KMS-11 (cell line): ENCODE results near the gene ZBTB7B.

Experiments used
- H2AFZ ChIP-seq: fragments of 200-600 bp; sonication (generic); 2 replicates; pipeline ENCODE4 v1.6.1; 2016; ENCODE audit warnings: antibody characterized with exemption, mixed run types, low read depth
- H3K27ac ChIP-seq: fragments of 200-600 bp; sonication (generic); 2 replicates; pipeline ENCODE4 v1.6.1; 2016; ENCODE audit warnings: mild to moderate bottlenecking, mixed run types
- H3K27me3 ChIP-seq: fragments of 200-600 bp; sonication (generic); 2 replicates; pipeline ENCODE4 v1.6.1; 2017; ENCODE audit warnings: mild to moderate bottlenecking, low read depth, mixed run types, moderate library complexity; ENCODE audit not compliant: insufficient read depth
- H3K36me3 ChIP-seq: fragments of 200-600 bp; sonication (generic); 2 replicates; pipeline ENCODE4 v1.6.1; 2017; ENCODE audit warnings: mild to moderate bottlenecking, mixed run types; ENCODE audit not compliant: insufficient read depth
- H3K4me1 ChIP-seq: fragments of 200-600 bp; sonication (generic); 2 replicates; pipeline ENCODE4 v1.6.1; 2016; ENCODE audit warnings: mild to moderate bottlenecking, low read depth, mixed run types; ENCODE audit not compliant: poor library complexity, severe bottlenecking
- H3K4me2 ChIP-seq: fragments of 200-600 bp; sonication (generic); 2 replicates; pipeline ENCODE4 v1.7.0; 2016; ENCODE audit warnings: mild to moderate bottlenecking, mixed run types
- H3K4me3 ChIP-seq: fragments of 200-600 bp; sonication (generic); IDR thresholded peaks from 2 replicates; pipeline ENCODE4 v1.6.1; 2017; ENCODE audit warnings: low read depth, low read length, mixed read lengths; ENCODE audit not compliant: insufficient read depth
- H3K79me2 ChIP-seq: fragments of 200-600 bp; sonication (generic); 2 replicates; pipeline ENCODE4 v1.6.1; 2016; ENCODE audit warnings: low read depth, mixed run types; ENCODE audit not compliant: insufficient read depth
- H3K9ac ChIP-seq: fragments of 200-600 bp; sonication (generic); 2 replicates; pipeline ENCODE4 v1.6.1; 2016; ENCODE audit warnings: mild to moderate bottlenecking, mixed run types
- H4K20me1 ChIP-seq: fragments of 200-600 bp; sonication (generic); 2 replicates; pipeline ENCODE4 v1.6.1; 2016; ENCODE audit warnings: mild to moderate bottlenecking, mixed run types; ENCODE audit not compliant: insufficient read depth
- TF ChIP-seq, protein P1 (sequence below): fragments of 200-600 bp; sonication (generic); conservative IDR thresholded peaks from 2 replicates; pipeline ENCODE4 v1.6.1; 2017; ENCODE audit warnings: low read depth, mild to moderate bottlenecking, antibody characterized with exemption, low read length, moderate library complexity, mixed read lengths

ZBTB7B gene

DNA sequence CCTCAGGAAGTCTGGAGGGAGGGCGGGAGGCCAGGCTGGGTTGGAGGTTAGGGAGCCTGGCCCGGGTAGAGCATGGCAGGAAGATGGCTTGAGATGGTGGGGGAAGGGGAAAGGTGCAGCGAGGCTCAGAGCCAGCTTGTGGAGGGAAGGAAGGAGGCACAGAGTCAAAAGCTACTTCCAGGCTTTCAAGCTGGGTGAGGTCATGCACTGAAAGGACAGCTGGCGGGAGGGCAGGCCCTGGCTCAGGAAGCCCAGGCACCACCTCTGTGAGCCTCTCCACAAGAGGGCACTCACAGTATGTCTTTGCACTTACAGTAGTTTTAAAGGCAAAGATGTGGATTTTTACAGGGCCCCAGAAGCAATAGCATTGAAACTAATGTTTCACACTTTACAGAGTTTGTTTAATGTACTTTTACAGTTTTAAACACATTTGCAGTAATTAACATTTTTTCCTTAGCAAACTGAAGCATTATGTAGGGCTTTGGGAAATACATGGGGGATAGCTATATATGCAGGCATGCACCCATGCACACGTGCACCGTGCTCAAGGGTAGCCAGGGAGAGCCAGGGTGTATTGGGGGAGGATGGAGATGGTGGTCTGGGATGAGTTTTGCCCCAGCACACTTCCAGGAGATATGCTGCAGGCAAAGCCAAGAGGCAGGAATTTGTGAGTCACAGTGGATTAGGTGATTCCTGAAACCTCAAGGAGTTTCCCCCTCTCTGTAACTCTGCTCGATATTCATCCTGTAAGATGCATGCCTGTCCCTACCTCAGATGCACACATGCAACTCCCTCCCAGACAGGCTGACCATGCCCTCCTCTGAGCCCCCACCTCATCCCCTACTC, 42.4 kb downstream of the ZBTB7B start:
- Histone ChIP-seq H4K20me1 (no peaks in the 10 kb centered on the region), H3K4me3 (no peak overlapping the region), H3K4me1 (peaks cover 43% of the 10 kb centered on the region), H3K36me3 (no peaks in the 10 kb centered on the region), H3K79me2 (no peaks in the 10 kb centered on the region), H3K27me3 (no peaks in the 10 kb centered on the region), H2AFZ (peak overlapping the region; percentile 4; the same call in 1 of the 2 replicates), H3K9ac (no peak overlapping the region), H3K4me2 (peak overlapping the region; percentile 1; the same call in 1 of the 2 replicates), H3K27ac (no peak overlapping the region)
- TF ChIP-seq, protein P1, sequence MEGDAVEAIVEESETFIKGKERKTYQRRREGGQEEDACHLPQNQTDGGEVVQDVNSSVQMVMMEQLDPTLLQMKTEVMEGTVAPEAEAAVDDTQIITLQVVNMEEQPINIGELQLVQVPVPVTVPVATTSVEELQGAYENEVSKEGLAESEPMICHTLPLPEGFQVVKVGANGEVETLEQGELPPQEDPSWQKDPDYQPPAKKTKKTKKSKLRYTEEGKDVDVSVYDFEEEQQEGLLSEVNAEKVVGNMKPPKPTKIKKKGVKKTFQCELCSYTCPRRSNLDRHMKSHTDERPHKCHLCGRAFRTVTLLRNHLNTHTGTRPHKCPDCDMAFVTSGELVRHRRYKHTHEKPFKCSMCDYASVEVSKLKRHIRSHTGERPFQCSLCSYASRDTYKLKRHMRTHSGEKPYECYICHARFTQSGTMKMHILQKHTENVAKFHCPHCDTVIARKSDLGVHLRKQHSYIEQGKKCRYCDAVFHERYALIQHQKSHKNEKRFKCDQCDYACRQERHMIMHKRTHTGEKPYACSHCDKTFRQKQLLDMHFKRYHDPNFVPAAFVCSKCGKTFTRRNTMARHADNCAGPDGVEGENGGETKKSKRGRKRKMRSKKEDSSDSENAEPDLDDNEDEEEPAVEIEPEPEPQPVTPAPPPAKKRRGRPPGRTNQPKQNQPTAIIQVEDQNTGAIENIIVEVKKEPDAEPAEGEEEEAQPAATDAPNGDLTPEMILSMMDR, result peak; percentile 96

DNA sequence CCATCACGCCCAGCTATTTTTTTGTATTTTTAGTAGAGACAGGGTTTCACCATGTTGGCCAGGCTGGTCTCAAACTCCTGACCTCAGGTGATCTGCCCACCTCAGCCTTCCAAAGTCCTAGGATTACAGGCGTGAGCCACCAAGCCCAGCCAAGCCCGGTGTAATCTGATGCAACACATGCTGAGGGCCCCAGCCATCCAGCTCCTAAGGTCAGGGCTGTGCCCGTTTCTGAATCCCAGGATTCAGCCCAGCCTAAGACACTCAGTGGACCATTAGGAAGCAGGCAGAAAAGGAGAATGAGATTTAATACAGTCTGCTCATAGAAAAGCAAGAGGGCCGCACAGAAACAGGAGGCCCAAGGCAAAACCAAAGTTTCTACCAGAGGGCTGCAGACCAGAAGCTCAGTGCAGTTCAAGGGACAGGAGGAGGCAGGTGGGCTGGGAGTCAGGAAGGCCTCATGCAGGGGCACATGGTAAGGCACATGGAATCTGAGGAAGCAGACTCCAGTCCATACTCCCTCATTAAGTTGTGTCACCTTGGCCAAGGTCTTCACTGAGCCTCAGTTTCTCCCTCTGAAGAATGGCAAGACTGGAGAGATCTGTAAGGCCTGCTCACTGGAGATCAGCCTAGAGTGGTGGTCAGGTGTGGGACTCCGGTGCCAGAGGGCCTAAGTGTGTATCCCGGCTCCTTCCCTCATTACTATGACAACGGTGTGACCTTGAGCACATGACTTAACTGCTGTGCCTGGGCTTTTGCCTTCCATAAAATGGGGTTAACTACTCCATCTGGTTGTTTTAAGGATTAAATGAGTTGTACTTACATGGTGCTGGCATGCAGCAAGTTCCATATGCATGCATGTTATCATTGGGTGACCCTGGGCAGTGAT, 46.1 kb downstream of the ZBTB7B start:
- Histone ChIP-seq H3K27ac (no peak overlapping the region), H3K79me2 (peaks cover 13% of the 10 kb centered on the region; the same call in 1 of the 2 replicates), H3K4me2 (no peak overlapping the region; the same call in 1 of the 2 replicates), H3K27me3 (no peaks in the 10 kb centered on the region), H3K4me3 (no peak overlapping the region), H3K9ac (no peak overlapping the region), H3K4me1 (peaks cover 60% of the 10 kb centered on the region), H3K36me3 (no peaks in the 10 kb centered on the region), H2AFZ (no peak overlapping the region), H4K20me1 (no peaks in the 10 kb centered on the region)
- TF ChIP-seq, protein P1, result no peak

DNA sequence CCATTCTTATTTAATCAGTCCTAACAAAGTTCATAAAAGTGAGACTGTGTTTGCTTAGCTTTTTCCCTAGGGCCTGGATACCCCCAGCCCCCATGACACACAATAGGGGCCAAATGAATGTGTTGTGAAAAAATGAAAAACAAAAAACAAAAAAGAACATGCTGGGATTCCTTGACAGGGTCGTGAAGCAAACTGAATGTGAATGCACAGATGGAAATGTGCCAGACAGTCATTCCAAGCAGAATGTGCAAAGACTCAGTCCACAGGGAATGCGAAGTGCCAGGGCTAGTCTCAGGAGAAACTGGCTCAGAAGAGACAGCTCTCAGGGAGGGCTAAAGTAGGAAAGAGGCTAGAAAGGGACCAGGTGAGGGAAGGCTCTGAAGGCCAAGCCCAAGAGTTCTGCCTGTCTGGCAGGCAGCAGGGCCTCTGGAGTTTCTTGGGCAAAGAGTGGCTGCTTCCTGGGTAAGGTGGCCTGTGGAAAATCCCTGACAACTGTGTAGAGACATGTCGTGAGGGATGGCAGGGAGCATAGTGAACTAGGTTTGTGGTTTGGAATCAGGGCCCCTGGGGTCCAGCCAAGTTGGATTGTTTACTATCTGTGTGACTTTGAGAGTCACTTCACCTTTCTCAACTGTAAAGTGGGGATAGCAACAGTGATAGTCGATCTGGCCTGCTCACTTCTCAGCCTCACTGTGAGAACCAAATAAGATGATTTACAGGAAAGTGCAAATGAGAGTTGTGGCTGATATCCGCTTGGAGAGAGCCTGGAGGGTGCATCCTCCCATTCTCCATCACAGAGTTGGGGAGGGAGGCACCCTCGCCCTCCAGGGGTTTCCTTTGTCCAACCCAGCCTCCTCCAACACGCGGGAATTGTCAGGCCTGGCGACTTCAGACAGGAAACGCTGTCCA, 47.3 kb downstream of the ZBTB7B start:
- H2AFZ ChIP-seq, result peak overlapping the region; percentile 90
- H3K4me2 ChIP-seq, result peak overlapping the region; percentile 67
- no peaks in the 10 kb centered on the region for H4K20me1 ChIP-seq
- peaks cover 51% of the 10 kb centered on the region for H3K4me1 ChIP-seq
- H3K9ac ChIP-seq, result peak overlapping the region; percentile 51
- peak overlapping the region; percentile 77 for H3K27ac ChIP-seq
- no peaks in the 10 kb centered on the region; the same call in 1 of the 2 replicates for H3K36me3 ChIP-seq
- TF ChIP-seq, protein P1, result no peak
- H3K79me2 ChIP-seq, result peaks cover 13% of the 10 kb centered on the region; the same call in 1 of the 2 replicates
- H3K4me3 ChIP-seq, result peak overlapping the region; percentile 94
- H3K27me3 ChIP-seq, result no peaks in the 10 kb centered on the region
